ENCODE data around the gene GUCY1B1. TPM values are rescaled to one million over a fixed set of nuclear protein-coding genes. Genes with fewer than 3 reads are reported as not detected.

GUCY1B1 gene
- total and polyA plus RNA-seq, 2 donors (not counting 1 experiment from before 2014, with no cell fraction given) = 37.8 to 38.1 TPM

DNA sequence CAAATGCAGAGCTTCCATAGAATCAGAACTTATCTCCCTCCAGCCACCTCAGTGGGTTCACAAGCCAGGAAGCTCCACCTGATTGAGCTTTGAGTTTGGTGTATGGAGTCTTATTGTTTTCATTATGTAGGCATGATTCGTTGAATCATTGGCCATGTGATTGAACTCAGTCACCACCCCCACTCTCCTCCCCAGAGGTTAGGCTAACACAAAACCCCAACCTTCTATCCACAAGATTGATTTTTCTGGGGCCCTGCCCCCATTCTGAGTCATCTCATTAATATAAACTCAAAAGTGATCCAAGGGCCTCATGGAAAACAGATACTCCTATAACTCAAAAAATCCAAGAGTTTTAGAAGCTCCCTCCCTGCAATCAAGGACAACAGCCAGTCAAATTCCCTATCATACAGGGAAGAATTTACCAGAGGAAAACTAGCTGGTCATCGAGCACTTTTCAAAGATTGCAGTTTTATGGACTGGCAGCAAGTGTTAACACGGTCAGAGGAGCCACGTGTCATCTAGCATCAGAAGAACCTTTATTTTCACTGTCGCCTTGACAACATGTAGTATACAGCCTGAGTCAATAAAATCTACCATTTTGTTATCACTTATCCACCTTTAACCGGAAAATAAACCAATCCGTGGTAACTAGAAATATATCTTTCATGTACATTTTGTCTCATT lies 35.9 kb upstream of the GUCY1B1 start:
- Histone ChIP-seq H3K4me2 (ENCODE audit: extremely low read depth, insufficient read depth, low read length) (no peak overlapping the region), H3K9me3 (ENCODE audit: control insufficient read depth, insufficient read depth, low read depth, low read length) (no peaks in the 10 kb centered on the region), H3K27ac (ENCODE audit: insufficient read depth, low read length) (peak overlapping the region; percentile 6), H4K20me1 (ENCODE audit: control insufficient read depth, extremely low read depth, insufficient read depth, low read length) (no peaks in the 10 kb centered on the region), H2AFZ (ENCODE audit: low read length) (no peak overlapping the region), H3K79me2 (ENCODE audit: control insufficient read depth, insufficient read depth, low read length) (no peaks in the 10 kb centered on the region), H3K9ac (ENCODE audit: insufficient read depth, low read length) (no peak overlapping the region), H3K27me3 (ENCODE audit: control insufficient read depth, insufficient read depth, low read length) (no peaks in the 10 kb centered on the region), H3K4me1 (ENCODE audit: control insufficient read depth, extremely low read depth, insufficient read depth, low read length) (peaks cover 4% of the 10 kb centered on the region), H3K36me3 (ENCODE audit: control insufficient read depth, insufficient read depth, low read length) (no peaks in the 10 kb centered on the region), H3K4me3 (replicated peaks in 1 of 4; ENCODE audit: control extremely low read depth in 1 of 4, insufficient read depth in 1 of 4, low read depth in 3 of 4, low read length in 4 of 4) (no peak overlapping the region)
- peak; percentile 51 to 91 for DNase-seq (ENCODE audit: low read depth in 2 of 2)
- no peak for TF ChIP-seq EZH2 (IDR thresholded peaks at IDR 0.05; ENCODE audit: low read length, missing control alignments)
- no peak for TF ChIP-seq CTCF (conservative IDR thresholded peaks at IDR 0.05 in 1 of 2, IDR thresholded peaks at IDR 0.05 in 1 of 2; ENCODE audit: low read depth in 1 of 2, low read length in 2 of 2)

DNA sequence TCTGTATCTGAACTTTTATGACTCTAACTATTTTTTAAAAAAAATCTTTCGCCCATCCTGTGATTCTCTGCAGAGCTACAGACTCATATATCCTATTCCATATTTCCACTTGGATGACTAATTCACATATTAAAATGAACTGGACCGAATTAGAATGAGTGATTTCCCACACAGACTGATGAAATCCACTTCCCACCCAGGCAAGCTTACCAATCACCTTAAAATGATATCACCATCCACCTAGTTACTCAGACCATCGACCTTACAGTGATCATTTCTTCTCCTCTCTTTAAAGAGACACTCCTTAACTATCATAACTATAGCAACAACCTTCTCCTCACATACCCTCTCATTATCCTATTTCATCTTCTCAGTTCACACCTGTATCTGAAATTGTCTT lies 34.1 kb upstream of the GUCY1B1 start:
- Histone ChIP-seq H2AFZ (ENCODE audit: low read length) (no peak overlapping the region), H3K9me3 (ENCODE audit: control insufficient read depth, insufficient read depth, low read depth, low read length) (no peaks in the 10 kb centered on the region)
- no peak for TF ChIP-seq EZH2 (IDR thresholded peaks at IDR 0.05; ENCODE audit: low read length, missing control alignments)
- no peak for TF ChIP-seq CTCF (conservative IDR thresholded peaks at IDR 0.05 in 1 of 2, IDR thresholded peaks at IDR 0.05 in 1 of 2; ENCODE audit: low read depth in 1 of 2, low read length in 2 of 2)

DNA sequence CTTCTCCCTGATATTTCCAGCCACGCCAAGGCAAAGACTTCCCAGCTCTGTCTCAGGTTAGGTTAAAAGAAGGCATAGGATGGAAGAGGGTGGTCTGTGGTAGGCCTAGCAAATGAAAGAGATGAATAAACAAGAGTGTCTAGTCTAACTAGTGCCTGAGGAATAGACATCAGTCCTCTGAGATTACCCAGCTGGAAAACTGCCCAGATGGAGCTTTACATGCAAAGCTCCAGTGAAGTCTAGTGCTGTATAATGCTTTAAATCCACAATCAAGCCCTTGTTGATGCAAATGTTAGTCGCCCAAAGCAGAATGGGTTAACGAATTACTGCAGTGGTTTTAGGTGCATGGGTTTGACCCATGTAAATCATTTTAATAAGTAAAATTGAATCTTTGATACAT lies 24.8 kb upstream of the GUCY1B1 start:
- no peaks in the 10 kb centered on the region for H3K9me3 ChIP-seq (ENCODE audit: control insufficient read depth, insufficient read depth, low read depth, low read length)
- peaks cover 2% of the 10 kb centered on the region for H3K4me1 ChIP-seq (ENCODE audit: control insufficient read depth, extremely low read depth, insufficient read depth, low read length)
- H3K4me3 ChIP-seq (replicated peaks in 1 of 4; ENCODE audit: control extremely low read depth in 1 of 4, insufficient read depth in 1 of 4, low read depth in 3 of 4, low read length in 4 of 4) = no peak overlapping the region
- no peak overlapping the region for H3K4me2 ChIP-seq (ENCODE audit: extremely low read depth, insufficient read depth, low read length)
- no peaks in the 10 kb centered on the region for H3K36me3 ChIP-seq (ENCODE audit: control insufficient read depth, insufficient read depth, low read length)
- H3K27me3 ChIP-seq (ENCODE audit: control insufficient read depth, insufficient read depth, low read length) = no peaks in the 10 kb centered on the region
- H4K20me1 ChIP-seq (ENCODE audit: control insufficient read depth, extremely low read depth, insufficient read depth, low read length) = no peaks in the 10 kb centered on the region
- H2AFZ ChIP-seq (ENCODE audit: low read length) = no peak overlapping the region
- no peak overlapping the region for H3K27ac ChIP-seq (ENCODE audit: insufficient read depth, low read length)
- H3K79me2 ChIP-seq (ENCODE audit: control insufficient read depth, insufficient read depth, low read length) = no peaks in the 10 kb centered on the region
- TF ChIP-seq CTCF (conservative IDR thresholded peaks at IDR 0.05 in 1 of 2, IDR thresholded peaks at IDR 0.05 in 1 of 2; ENCODE audit: low read depth in 1 of 2, low read length in 2 of 2) (no peak), EZH2 (IDR thresholded peaks at IDR 0.05; ENCODE audit: low read length, missing control alignments) (no peak)
- H3K9ac ChIP-seq (ENCODE audit: insufficient read depth, low read length) = no peak overlapping the region
- DNase-seq (ENCODE audit: low read depth in 2 of 2) = peak; percentile 10 to 48

More for the DNA sequence above, 34.1 kb upstream of the GUCY1B1 start:
- DNase-seq (ENCODE audit: low read depth in 2 of 2) = no peak
- no peak overlapping the region for H3K27ac ChIP-seq (ENCODE audit: insufficient read depth, low read length)
- H4K20me1 ChIP-seq (ENCODE audit: control insufficient read depth, extremely low read depth, insufficient read depth, low read length) = no peaks in the 10 kb centered on the region
- H3K36me3 ChIP-seq (ENCODE audit: control insufficient read depth, insufficient read depth, low read length) = no peaks in the 10 kb centered on the region
- H3K4me2 ChIP-seq (ENCODE audit: extremely low read depth, insufficient read depth, low read length) = no peak overlapping the region
- H3K79me2 ChIP-seq (ENCODE audit: control insufficient read depth, insufficient read depth, low read length) = no peaks in the 10 kb centered on the region
- no peak overlapping the region for H3K4me3 ChIP-seq (replicated peaks in 1 of 4; ENCODE audit: control extremely low read depth in 1 of 4, insufficient read depth in 1 of 4, low read depth in 3 of 4, low read length in 4 of 4)
- no peaks in the 10 kb centered on the region for H3K27me3 ChIP-seq (ENCODE audit: control insufficient read depth, insufficient read depth, low read length)
- H3K9ac ChIP-seq (ENCODE audit: insufficient read depth, low read length) = no peak overlapping the region
- peaks cover 4% of the 10 kb centered on the region for H3K4me1 ChIP-seq (ENCODE audit: control insufficient read depth, extremely low read depth, insufficient read depth, low read length)

Data from fibroblast of lung (primary cell).